ENCODE measurements around the gene CCNK.

- TF ChIP-seq, protein P1, sequence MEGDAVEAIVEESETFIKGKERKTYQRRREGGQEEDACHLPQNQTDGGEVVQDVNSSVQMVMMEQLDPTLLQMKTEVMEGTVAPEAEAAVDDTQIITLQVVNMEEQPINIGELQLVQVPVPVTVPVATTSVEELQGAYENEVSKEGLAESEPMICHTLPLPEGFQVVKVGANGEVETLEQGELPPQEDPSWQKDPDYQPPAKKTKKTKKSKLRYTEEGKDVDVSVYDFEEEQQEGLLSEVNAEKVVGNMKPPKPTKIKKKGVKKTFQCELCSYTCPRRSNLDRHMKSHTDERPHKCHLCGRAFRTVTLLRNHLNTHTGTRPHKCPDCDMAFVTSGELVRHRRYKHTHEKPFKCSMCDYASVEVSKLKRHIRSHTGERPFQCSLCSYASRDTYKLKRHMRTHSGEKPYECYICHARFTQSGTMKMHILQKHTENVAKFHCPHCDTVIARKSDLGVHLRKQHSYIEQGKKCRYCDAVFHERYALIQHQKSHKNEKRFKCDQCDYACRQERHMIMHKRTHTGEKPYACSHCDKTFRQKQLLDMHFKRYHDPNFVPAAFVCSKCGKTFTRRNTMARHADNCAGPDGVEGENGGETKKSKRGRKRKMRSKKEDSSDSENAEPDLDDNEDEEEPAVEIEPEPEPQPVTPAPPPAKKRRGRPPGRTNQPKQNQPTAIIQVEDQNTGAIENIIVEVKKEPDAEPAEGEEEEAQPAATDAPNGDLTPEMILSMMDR (IDR thresholded peaks at IDR 0.05) = no peak
- no peak for TF ChIP-seq POLR2A (IDR thresholded peaks at IDR 0.05)
Observed at GRCh38 chr14:99463974-99464373, 17.2 kb upstream of the CCNK start.
